NCI-H526 (cell line): ENCODE data around the gene ECSIT.
"Not testable (repeated sequence)": the region's sequence is repeated elsewhere in the genome, so short reads cannot be mapped to it uniquely, and the experiment has no call there.

Experiments
- DNase-seq, 2 experiments: peaks; one replicate each; lab custom pipeline; 2025; lab: John Stamatoyannopoulos, UW

ECSIT gene, protein sequence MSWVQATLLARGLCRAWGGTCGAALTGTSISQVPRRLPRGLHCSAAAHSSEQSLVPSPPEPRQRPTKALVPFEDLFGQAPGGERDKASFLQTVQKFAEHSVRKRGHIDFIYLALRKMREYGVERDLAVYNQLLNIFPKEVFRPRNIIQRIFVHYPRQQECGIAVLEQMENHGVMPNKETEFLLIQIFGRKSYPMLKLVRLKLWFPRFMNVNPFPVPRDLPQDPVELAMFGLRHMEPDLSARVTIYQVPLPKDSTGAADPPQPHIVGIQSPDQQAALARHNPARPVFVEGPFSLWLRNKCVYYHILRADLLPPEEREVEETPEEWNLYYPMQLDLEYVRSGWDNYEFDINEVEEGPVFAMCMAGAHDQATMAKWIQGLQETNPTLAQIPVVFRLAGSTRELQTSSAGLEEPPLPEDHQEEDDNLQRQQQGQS

DNA sequence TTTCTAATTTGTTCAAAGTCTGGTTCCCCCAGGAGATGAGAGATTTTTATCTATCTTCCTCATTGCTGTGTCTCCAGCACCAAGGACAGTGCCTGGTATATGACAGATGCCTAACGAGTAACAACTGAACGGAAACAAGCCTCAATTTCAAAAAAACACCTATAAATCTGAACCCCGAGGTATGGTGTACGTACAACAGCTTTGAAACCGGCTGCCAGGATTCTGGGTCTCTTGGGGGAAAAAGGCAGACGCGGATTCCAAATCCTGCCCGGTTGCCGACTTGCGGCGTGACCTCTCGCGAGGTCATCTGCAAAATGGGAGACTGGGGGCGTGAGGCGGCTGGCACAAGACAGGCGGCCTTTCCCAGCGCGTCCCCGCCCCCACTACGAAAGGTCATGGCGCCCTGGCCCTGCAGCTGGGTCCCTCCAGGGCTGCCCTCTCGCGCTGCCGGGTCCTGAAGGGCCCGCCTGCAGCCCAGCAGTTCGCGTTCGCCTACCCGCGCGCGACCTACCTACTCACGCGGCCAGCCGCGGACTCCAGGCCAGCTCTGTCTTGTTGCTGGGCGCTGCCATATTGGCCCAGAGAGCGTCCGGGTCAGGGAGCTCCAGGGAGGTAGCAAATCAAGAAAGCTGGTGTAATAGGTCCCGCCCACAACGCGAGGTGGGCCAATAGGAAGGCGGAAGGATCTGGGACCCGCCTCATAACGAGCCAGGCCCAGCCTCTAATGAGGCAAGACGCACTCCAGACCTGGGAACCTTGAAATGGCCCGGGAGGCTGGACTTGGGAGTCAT, at the start of gene ECSIT:
TSS of gene ECSIT (minus strand) at position 584 of the 791 bp plus-strand sequence. CDS start 9,964 bp downstream, outside the sequence.
- DNase-seq: peak; percentile 91 to 95

DNA sequence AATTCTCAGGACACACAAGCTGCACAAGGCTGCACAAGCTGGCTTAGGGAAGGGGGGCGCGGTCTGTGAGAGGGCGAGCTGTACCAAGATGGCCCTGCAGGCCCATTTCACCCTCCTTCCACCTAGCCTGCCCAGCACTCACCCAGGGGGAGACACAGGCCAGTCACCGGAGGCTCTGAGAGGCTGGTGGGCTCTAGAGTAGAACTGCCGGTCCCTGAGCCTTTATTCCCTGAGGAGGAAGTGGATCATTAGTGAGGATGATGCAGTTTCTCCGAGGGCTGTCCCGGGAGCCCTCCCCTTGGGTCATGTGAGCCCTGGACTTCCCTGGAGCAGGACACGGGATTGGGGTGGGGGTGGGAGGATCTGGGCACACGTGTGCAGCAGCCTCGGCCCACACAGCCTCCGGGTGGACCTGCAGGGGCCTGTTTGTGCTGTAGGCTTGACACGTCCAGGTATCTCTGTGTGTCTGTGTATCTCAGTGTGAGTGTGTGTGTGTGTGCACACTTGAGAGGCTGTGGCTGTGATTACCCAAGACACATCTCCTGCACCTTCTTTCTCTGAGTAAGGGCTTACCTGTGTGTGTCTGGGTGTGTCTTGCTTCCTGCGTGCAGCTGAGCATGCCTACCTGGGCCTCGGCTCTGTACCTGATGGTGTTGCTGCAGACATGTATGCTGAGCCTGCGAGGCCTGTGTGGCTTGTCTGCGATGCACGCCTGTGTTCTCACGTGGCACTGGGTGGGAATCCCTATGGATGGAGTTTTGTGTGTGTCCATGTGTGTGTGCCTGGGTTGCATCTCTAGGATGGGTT, 48.7 kb upstream of the ECSIT start, which contains the start of gene ACP5:
TSS of gene ACP5 (minus strand) at position 195 of the 807 bp plus-strand sequence. CDS start 328 bp downstream, outside the sequence.
- no peak for DNase-seq

DNA sequence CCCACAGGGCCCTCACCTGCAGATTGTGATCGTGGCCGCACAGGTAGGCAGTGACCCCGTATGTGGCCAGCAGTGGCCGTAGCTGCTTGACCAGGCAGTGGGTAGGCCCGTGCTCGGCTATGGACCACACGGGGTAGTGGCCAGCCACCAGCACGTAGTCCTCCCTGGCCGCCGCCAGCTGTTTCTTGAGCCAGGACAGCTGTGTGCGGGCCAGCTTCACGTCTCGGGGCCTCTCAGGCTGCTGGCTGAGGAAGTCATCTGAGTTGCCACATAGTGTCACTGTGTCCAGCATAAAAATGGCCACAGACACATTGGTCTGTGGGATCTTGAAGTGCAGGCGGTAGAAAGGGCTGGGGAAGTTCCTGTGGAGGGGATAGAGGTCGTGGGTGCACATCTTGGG, 47.3 kb upstream of the ECSIT start:
- DNase-seq: no peak

DNA sequence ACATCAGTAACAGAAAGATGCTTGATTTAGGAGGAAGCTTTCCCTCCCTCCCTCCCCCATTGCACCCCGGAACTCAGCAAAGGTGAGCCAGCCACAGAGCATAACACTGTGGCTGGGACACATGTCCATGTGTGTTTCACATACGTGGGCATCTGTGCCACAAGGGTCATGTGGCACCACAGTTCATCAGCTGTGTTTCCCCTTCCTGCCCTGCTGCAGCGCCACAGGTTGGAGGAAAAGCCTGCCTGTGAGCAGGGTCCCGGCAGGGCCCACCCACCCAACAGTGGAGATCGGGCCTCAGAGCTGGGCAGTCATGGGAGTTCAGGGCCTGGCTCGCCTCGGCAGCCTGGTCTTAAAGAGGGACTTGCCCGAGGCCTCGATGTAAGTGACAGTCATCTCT, 45.8 kb upstream of the ECSIT start:
- DNase-seq: no peak

DNA sequence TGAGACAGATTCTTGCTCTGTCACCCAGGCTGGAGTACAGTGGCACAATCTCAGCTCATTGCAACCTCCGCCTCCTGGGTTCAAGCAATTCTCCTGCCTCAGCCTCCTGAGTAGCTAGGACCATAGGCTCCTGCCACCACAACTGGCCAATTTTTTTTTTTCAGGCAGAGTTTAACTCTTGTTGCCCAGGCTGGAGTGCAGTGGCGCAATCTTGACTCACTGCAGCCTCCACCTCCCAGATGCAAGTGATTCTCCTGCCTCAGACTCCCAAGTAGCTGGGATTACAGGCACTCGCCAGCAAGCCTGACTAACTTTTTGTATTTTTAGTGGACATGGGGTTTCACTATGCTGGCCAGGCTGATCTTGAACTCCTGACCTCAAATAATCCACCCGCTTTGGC, 44.8 kb upstream of the ECSIT start:
- not testable (repeated sequence) for DNase-seq

DNA sequence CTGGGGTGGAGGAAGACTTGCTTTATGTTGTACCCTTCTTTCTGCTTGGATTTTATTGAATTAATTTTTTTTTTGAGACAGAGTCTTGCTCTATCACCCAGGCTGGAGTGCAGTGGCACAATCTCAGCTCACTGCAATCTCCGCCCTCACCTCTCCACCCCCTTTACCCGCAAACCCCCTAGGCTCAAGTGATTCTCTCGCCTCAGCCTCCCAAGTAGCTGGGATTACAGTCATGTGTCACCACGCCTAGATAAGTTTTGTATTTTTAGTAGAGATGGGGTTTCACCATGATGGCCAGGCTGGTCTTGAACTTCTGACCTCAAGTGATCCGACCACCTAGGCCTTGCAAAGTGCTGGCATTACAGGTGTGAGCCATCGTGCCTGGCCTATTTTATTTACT, 44.4 kb upstream of the ECSIT start:
- not testable (repeated sequence) for DNase-seq

DNA sequence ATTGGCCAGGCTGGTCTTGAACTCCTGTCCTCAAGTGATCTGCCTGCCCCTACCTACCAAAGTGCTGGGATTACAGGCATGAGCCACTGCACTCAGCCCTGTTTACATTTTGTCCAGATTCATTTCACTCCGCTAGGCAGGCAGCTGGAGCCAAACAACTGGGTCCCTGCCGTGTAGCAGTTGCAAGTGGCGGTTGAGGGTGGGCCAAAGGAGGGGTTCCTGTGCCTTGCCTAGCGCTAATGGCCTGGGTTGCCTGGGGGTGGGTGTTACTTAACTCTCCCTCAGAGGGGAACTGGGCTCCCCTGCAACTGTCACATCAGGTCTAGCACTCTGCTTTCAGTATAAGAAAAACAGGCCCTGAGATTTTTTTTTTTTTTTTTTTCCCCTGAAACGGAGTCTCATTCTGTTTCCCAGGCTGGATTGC, 41.1 kb upstream of the ECSIT start:
- no peak for DNase-seq

DNA sequence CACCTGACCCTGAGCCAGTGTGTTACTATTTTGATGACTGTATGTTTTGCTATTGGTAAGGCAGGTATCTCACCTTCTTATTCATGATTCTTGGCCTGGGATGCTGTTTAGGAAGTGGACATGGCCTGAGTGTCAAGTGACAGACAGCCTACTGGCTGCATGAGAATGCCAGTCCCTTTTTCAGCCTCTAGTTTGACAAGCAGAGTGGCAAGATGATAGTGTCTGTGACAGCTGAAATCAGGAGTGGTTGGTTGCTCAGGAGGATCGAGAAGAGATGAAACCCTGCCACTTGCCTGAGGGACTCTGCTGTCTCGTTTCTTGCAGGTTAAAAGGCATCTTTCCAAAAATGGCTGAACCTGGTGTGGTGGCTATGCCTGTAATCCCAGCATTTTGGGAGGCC, 37.2 kb upstream of the ECSIT start:
- DNase-seq: no peak

DNA sequence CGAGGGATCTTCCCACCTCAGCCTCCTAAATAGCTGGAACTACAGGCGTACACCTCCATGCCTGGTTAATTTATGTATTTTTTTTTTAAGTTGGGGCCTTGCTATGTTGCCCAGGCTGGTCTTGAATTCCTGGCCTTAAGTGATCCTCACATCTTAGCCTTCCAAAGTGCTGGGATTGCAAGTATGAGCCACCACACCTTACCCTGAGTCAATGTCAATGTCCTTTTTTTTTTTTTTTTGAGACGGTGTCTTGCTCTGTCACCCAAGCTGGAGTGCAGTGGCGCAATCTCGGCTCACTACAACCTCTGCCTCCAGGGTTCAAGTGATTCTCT, 36.7 kb upstream of the ECSIT start:
- DNase-seq: not testable (repeated sequence)

DNA sequence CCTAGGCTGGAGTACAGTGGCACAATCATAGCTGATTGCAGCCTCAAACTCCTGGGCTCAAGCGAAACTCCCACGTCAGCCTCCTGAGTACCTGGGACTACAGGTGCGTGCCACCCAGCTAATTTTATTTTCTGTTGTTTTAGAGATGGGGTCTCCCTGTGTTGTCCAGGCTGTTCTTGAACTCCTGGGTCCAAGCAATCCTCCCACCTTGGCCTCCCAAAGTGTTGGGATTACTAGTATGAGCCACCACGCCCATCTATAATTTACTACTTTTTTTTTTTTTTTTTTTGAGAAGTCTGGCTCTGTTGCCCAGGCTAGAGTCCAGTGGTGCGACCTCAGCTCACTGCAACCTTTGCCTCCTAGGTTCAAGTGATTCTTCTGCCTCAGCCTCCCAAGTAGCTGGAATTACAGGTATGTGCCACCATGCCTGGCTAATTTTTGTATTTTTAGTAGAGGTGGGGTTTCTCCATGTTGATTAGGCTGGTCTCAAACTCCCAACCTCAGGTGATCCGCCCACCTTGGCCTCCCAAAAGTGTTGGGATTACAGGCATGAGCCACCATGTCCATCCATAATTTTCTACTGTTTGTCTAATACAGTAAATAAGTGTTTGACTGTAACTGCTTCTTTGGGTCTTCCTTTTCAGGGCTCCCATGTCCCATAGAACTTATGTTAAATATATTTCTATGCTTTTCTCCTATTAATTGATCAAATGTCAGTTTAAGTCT, 35.3 kb upstream of the ECSIT start:
- DNase-seq: not testable (repeated sequence)

DNA sequence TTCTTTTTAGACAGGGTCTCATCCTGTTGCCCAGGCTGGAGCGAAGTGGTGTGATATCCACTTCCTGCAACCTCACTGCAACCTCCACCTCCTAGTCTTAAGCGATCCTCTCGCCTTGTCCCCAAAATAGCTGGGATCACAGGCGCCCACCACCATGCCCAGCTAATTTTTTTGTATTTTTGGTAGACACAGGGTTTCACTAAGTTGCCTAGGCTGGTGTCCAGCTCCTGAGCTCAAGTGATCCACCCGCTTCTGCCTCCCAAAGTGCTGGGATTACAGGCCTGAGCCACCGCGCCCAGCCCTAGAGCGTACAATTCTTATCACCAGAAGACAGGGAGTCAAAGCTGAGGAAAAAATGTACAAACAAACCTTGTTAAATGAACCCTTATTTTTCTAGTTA, 34.6 kb upstream of the ECSIT start:
- no peak for DNase-seq

DNA sequence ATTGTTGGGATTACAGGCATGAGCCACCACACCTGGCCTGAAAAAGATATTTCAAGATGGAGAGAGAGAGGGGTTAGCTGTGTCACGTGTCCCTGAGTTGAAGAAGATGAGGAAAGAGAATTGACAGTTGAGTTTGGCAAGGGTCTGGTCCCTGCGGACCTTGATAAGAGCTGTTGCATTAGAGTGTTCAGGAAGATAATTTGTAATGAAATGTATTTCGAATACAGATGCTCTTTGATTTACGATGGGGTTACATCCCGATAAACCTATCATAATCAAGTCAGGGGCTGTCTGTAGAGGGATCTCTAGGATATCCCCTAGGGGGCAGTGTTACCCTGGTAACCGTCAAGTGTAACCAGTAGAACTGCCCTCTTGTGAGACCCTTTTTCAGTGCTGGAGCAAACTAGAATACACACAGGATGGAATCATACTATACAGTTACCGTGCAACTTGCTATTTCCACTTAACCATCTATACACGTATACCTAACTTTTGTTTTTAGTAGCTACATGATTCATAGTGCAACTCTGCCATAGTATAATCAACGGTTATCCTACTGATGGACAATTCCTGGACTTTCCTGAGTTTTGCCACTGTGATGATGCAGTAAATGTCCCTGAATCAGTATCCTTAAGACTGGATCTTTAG, 31.6 kb upstream of the ECSIT start:
- peak; percentile 51 to 77 for DNase-seq

DNA sequence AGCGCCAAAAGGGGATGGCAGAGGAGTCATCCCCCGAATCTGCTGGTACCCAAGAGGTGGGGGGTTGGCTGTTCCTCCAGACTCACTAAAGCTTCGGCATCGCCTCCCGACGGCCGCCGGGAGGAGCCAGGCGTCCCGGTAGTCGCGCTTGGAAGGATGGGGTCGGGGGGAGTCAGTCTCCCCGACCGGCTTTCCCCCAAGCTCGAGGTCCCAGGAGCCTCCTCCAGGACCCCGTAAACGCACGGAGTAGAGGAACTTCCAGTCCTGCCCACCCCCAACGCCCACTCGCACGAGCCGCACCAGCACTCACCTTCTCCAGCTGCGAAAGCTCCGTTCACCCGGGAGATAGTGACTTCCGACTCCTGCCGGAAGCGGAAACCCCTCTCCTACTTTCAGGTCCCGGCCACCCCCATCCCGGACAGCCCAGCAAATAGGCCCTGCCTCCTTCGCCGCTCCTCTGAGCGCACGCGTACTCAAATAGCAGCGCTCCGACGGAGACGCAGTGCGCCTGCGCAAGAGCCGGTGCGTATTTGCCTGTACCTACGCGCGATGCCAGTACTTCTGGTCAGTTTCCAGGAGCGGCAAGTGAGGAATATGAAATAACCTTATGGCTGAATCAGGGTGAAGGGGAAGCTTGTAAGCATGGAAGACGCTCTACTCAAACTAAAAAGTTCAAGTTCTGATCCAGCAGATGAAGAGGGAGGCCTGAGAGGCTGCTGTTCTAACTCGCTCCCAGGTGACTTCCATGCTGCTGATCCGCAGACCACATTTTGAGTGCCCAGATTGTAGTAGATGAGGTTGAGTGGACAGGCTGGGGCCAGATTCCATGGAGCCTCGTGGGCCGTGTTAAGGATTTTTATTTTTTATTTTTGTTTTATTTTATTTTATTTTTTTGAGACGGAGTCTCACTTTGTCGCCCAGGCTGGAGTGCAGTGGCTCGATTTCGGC, 30.2 kb upstream of the ECSIT start, which contains the start of gene ELOF1:
TSS of gene ELOF1 (minus strand) at position 350 of the 948 bp plus-strand sequence. CDS start 4,883 bp downstream, outside the sequence.
- DNase-seq: peak; percentile 95 to 98

DNA sequence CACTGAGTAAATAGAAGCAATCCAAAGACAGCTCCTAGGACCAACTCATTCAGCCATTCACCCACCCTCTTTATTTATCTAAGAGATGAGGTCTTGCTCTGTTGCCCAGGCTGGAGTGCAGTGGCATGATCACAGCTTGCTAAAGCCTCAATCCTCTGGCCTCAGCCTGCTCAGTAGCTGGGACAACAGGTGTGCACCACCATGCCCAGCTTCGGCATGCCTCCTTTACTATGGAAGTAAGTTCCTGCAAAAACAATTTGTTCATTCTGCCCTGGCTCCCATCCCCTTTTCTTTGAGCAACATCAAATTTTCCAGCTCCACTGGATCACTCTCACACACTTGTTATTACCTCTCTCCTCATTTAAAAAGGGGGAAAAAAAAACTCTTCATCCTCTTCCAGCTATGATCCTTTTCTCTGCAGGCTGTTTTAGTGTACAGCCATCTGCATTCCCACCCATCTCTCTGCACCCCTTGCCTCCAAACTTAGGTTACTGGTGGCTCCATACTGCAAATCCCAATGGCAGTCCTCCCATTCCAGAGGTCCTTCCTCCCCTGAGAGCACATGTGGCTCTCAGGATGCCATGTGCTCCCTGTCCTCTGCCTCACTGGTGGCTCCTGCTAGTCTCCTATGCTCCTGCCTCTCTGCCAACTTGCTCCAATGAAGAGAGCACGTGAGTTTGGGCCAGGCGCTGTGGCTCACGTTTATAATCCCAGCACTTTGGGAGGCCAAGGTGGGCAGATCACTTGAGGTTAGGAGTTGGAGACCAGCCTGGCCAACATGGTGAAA, 27.9 kb upstream of the ECSIT start:
- no peak for DNase-seq

DNA sequence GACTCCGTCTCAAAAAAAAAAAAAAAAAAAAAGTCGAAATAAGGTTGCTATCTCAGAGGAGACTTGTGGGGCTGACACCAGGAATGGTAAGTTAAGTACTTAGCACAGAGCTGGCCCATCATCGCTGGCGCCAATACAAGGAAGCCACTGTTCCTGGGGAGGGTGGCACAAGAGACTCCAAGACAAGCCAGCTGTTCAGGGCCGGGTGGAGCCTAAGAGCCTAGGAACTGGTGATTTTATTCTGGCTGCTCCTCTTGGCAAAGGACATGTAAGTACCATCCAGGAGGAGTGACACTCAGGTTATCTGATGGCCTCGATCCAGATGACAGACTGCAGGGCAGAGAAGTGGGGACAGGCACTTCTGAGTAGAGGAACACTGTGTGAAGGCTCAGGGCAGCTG, 26.3 kb upstream of the ECSIT start:
- no peak for DNase-seq

DNA sequence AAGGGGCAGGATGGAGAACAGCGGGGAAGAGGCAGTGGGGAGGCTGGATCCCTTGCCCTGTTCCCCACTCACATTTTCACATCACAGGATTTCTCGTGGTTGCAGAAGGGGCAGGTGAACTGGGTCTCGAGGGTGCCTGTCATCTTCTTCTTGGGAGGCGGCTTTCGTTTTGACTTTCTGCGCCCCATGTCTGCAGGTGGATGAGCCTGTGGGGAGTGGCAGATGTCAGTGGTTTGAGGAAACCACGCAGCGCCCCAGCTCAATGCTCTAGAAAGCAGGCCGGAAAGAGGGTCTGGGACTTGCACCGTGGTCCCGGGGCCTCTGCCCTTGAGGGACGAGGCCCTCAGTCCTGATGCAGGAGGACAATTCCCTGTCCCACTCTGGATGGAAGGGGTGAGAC, 25.2 kb upstream of the ECSIT start:
- DNase-seq: no peak

DNA sequence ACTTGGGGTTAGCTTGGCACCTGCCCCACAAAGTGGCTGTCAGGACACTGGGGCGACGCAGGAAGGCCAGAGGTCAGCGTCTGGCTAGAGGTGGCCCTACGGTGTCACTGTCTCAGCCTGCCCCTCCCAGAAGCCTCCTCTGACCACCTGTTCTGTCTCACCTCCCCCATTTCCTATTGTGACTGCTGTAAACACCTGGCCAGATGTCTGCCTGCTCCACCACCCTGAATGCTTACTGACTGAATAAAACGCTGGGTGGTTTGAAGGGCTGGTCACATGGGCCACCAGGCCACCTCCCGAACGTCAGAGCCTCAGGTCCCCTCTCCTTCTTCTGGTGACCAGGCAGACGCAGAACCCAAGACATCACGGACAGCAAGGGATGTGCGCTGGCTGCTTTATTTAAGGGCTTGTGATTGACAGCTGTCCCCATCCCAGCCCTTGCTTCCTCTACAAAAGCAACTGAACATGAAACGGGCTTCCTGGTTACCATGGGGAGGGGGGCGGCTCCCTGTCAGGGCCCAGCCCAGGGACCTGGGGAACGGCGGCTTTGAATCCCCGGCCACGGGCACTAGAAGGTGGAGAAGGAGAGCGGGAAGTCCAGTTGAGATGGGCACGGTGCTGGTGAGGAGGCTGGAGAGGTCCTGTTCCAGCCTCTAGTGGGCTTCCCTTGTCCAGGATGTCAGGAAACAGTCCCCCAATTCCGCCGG, 23.9 kb upstream of the ECSIT start:
- no peak for DNase-seq

DNA sequence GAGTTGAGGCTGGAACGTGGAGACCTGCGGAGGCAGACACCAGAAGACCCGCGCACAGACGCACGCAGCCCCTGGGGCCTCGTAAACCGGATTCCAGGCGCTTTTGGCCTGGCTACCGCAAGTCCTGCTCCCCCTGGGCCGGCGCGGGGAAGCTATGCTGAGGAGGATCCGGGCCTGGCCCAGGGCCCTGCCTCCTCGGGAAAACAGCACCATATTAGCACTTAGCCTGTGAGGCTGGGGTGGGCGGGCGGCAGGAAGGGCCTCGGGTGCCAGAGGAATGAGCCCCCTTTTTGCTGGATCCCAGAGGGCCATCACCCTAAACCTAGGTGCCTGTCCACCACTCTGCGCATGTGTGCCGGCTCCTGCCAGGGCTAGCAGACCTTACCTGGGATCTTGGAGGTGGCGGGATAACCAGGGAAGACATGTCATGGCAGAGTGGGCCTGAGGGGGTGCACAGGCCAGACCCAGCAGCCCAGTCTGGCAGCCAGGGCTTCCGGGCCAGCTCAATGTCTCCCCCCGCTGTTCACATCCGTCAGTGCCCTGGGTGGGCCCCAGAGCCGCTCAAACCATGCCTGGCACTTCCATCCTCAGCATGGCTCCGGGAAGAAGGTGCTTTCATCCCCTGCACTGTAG, 22.8 kb upstream of the ECSIT start:
- peak in 1 of 2 experiments; percentile 13 for DNase-seq
